Activated CD4-positive, CD25-positive, alpha-beta regulatory T cell (primary cell): Measurements from ENCODE around the gene MMP12.
"Not testable (repeated sequence)": the region's sequence is repeated elsewhere in the genome, so short reads cannot be mapped to it uniquely, and the experiment has no call there.

ENCODE experiments used
- DNase-seq, 4 experiments: peaks; one replicate each; lab custom pipeline; 2025; lab: John Stamatoyannopoulos, UW

MMP12 gene

DNA sequence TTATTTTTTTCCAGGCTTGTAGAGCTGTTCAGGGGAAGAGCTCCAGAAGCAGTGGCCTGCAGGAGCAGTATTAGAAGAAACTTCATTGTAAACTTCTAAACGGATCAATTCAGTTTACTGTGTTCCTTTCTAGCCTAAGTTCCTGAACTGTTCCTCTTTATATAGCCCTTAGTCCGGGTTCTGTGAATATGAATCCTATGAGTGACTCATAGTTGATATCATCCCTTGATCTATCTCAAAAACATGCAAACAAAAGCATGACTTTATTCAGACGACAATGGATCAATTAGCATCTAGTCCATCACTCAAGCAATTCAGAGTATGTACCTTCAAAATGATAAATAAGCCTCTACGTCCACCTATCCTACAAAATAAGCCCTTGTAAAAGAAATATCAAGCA, at the start of gene MMP12:
TSS of gene MMP12 (minus strand) at position 131 of the 400 bp plus-strand sequence. CDS start at position 86, 45 bp downstream.
- DNase-seq, result no peak

DNA sequence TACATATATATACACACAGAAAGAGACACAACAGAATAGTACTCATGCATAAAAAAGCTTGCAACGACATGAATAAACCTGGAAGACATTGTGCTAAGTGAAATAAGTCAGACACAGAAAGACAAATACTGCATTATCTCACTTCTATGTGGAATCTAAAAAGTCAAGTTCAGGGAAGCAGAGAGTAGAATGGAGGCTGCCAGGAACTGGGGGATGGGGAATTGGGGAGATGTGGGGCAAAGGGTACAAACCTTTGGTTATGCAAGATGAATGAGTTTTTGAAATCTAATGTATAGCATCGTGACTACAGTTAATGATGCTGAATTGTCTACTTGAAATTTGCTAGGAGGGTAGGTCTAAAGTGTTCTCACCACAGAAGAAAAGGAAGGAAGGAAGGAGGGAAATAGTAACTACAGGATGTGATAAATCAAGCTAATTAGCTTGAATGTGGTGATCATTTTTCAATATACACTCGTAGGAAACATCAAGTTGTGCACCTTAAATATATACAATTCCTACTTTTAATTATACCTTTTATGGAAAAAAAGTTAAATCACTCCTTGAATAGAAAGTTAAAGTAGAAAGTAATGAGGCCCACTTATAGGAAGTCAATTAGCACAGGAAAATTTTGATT, 46.9 kb upstream of the MMP12 start:
- DNase-seq, result no peak

DNA sequence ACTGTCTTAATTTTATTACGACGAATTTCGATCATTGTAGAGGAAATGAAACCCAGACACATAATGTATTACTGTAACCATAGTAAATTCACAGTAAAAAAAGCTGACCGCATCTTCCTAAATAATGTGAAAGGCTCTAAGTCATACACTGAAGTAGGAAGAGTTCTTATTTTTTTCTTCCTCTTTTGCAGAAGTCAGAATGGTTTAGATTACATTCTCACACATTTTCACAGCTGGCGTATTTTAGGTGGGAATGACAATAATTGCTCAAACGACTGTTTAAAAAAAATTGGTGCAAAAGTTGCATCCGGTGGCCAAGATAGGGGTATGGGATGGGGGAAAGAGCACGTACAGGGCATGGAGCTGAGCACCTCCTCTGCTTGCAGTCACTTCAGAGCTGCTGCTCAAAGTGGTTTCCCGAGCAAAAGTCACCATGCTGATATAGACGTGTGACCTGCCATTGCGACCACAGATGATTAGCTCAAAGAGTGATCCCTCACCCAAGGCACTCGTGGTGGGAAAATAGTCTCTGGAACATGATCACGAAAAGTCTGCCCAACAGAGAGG, 45.4 kb upstream of the MMP12 start:
- DNase-seq, result no peak

GRCh38 chr11:102915044-102915375, 40.2 kb upstream of the MMP12 start:
- DNase-seq, result no peak

DNA sequence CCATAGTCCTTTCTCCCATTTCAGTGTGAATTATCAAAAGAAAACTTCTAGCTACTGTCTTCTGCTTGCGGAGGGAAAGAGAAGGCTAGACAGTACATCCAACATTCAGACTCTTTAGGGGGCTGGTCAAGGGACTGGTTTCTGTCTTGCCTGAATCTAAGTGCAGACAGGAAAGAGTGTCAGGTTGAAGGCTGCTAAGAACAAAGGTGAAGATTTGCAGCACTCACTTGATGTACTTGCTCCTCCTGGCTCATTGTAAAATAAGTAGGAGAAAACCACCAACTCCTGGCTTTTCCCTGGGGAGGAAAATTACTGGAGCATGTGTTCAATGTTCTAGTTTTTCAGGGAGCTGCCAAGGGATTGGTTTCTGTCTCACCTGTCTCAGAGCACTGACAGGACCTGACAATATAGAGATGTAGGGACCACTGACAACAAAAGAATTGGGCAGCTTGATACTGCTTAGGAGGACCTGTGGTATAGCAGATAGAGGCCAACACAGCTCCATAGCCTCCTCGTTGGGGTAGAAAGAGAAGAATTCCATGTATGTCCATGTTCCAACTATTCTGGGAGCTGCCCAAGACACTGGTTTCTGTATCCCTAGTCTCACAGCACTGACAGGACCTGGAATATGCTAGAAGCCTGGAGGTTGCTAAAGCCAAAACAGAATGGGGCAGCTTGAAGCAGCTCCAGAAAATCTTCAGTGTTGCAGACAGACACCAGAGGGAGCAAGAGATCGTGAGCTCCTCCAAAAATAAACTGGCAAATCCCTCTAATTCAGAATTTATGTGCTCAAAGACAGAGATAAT, 39.7 kb upstream of the MMP12 start:
- DNase-seq, result no peak

GRCh38 chr11:102912482-102912830, 37.7 kb upstream of the MMP12 start:
- no peak for DNase-seq

DNA sequence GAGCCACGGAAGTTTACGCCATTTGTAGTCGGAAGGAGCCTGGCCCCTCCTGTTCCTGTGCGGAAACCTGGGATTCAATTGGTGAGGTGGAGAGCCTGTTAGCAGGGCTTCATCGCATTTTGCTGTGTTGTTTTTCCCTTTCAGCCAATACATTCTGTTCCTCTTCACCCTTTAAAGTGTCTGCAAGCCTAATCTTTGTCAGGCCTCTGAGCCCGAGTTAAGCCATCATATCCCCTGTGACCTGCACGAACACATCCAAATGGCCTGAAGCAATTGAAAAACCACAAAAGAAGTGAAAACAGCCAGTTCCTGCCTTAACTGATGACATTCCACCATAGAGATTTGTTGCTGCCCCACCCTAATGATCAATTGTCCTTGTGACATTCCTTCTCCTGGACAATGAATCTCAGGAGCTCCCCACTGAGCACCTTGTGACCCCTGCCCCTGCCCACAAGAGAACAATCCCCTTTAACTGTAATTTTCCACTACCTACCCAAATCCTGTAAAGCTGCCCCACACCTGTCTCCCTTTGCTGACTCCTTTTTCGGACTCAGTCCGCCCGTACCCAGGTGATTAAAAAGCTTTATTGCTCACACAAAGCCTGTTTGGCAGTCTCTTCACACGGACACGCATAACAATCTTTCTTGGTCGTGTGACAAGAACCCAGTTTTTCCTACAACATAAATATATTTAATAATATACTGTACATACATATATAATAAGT, 37.1 kb upstream of the MMP12 start:
- no peak for DNase-seq

- DNase-seq, result not testable (repeated sequence)
Measured at GRCh38 chr11:102905848-102906247, 31.1 kb upstream of the MMP12 start.

DNA sequence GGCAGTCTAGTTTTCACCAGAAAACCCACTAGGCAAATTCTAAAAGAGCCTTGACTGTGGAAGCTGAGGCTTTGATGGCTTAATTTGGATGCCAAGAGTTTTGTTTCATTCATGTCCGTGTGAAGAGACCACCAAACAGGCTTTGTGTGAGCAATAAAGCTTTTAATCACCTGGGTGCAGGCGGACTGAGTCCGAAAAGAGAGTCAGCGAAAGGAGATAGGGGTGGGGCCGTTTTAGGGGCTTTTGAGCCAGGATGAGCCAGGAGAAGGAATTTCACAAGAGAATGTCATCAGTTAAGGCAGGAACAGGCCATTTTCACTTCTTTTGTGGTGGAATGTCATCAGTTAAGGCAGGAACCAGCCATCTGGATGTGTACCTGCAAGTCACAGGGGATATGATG, 29.1 kb upstream of the MMP12 start:
- not testable (repeated sequence) for DNase-seq

DNA sequence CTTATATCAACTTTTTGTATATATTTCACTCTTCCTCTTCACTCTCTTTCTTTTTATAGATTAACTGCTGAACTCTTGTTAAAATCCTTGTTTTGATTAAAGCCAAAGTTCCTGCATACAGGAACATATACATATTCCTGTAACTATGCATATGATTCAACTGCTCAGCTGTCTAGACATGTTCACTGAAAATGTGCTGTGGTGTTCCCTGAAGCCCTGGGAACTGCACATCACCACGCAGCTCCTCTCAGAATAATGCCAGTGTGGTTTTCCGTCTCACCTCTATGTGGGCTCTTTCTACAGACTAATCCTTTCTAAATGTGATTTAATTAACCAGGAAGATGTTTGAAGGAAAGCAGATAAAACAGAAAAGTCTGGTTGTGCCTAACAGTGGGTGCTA, 25.6 kb upstream of the MMP12 start:
- DNase-seq, result no peak

DNA sequence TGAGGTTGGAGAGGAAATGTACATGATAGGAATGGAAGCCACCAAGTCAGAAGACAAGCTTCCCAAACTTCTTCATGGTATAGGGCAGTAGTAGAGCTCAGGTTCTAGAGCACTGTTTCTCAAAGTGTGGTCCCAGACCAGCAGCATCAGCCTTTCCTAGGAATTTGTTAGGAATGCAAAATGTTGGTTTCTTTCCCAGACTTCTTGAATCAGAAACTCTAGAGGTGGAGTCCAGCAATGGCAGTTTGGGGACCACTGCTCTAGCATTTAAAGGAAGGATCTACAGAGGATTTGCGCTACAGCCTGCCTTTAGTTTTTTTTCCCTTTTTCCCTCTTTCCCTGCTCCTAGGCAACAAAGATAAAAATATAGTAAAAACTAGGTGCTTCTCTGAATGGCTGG, 17.0 kb upstream of the MMP12 start:
- DNase-seq, result no peak

GRCh38 chr11:102886999-102887398, 12.2 kb upstream of the MMP12 start:
- no peak for DNase-seq

GRCh38 chr11:102883141-102883540, 8.4 kb upstream of the MMP12 start:
- no peak for DNase-seq

- no peak for DNase-seq
Measured at GRCh38 chr11:102882389-102883024, 7.7 kb upstream of the MMP12 start.

GRCh38 chr11:102879801-102880200, 5.0 kb upstream of the MMP12 start:
- DNase-seq, result no peak

- DNase-seq, result no peak
Measured at GRCh38 chr11:102878595-102878994, 3.8 kb upstream of the MMP12 start.

GRCh38 chr11:102869354-102869964, 5.3 kb downstream of the MMP12 start:
- not testable (repeated sequence) for DNase-seq

GRCh38 chr11:102868339-102868738, 6.4 kb downstream of the MMP12 start:
- DNase-seq, result no peak

DNA sequence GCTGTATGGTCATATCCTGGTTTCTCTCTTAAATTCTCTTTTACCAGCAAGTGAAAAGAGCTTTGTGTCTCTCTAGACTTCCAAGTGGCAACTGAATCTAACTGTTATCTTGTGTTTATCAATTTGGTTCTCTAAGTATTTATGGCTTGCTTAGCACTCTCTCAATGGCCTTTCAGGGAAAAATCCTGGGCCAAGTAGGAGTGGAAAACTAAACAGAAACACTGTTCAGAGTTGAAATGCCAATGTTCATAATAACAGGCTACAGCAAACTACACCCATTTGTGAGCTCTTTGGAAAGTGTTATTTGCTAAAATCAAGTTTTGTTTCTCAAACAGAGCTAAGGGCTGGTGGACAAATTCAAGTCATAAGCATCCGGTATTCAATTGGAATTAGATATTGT, 10.1 kb downstream of the MMP12 start:
- no peak for DNase-seq

GRCh38 chr11:102853956-102854355, 20.8 kb downstream of the MMP12 start:
- no peak for DNase-seq

DNA sequence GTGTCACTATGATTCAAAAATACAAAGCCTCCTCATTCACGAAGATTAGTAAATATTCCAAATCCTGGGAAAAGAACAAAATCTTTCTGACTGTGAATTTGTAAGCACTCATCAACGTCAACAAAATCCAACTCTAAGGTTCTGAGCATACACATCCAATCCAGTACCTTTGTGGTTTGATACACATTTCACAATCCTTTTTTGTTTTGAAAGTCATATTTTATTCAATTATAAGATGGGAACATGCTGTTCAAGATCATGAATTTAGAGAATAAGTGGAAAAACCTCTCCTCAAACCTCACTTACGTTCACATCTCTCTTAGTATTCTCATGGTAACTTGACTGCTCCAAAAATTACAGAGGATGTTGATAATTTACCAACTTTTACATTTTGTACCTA, 21.7 kb downstream of the MMP12 start:
- DNase-seq, result no peak
